NCI-H1694 treated with DMSO at 0.1 percent for 48 hours (cell line): ENCODE data around the gene DSCAML1.

ENCODE experiments used
- DNase-seq: peaks from one replicate; lab custom pipeline; 2025; lab: John Stamatoyannopoulos, UW

DSCAML1 gene

GRCh38 chr11:117724621-117725020, 72.4 kb downstream of the DSCAML1 start:
- no peak for DNase-seq

- no peak for DNase-seq
Observed at GRCh38 chr11:117724104-117724503, 72.9 kb downstream of the DSCAML1 start.

GRCh38 chr11:117723277-117724024, 73.6 kb downstream of the DSCAML1 start:
- no peak for DNase-seq

GRCh38 chr11:117722082-117722481, 74.9 kb downstream of the DSCAML1 start:
- no peak for DNase-seq

- no peak for DNase-seq
Observed at GRCh38 chr11:117720061-117720511, 76.9 kb downstream of the DSCAML1 start.

- DNase-seq: no peak
Observed at GRCh38 chr11:117719480-117719879, 77.5 kb downstream of the DSCAML1 start.

- no peak for DNase-seq
Observed at GRCh38 chr11:117717485-117718314, 79.3 kb downstream of the DSCAML1 start.

- no peak for DNase-seq
Observed at GRCh38 chr11:117716521-117717440, 80.2 kb downstream of the DSCAML1 start.

- DNase-seq: no peak
Observed at GRCh38 chr11:117715801-117716200, 81.2 kb downstream of the DSCAML1 start.

GRCh38 chr11:117713538-117713991, 83.5 kb downstream of the DSCAML1 start:
- no peak for DNase-seq

- no peak for DNase-seq
Observed at GRCh38 chr11:117712530-117712929, 84.5 kb downstream of the DSCAML1 start.

- DNase-seq: no peak
Observed at GRCh38 chr11:117711331-117711730, 85.7 kb downstream of the DSCAML1 start.

GRCh38 chr11:117710211-117710610, 86.8 kb downstream of the DSCAML1 start:
- no peak for DNase-seq

GRCh38 chr11:117706322-117706814, 90.6 kb downstream of the DSCAML1 start:
- no peak for DNase-seq

GRCh38 chr11:117705866-117706265, 91.2 kb downstream of the DSCAML1 start:
- DNase-seq: no peak

GRCh38 chr11:117704395-117705100, 92.5 kb downstream of the DSCAML1 start:
- no peak for DNase-seq

GRCh38 chr11:117702946-117703598, 93.9 kb downstream of the DSCAML1 start:
- no peak for DNase-seq

- no peak for DNase-seq
Observed at GRCh38 chr11:117701781-117702180, 95.2 kb downstream of the DSCAML1 start.

GRCh38 chr11:117700551-117700950, 96.5 kb downstream of the DSCAML1 start:
- no peak for DNase-seq

- no peak for DNase-seq
Observed at GRCh38 chr11:117697319-117697718, 99.7 kb downstream of the DSCAML1 start.

- DNase-seq: no peak
Observed at GRCh38 chr11:117696540-117696939, 100.5 kb downstream of the DSCAML1 start.
